ENCODE results near the gene CFAP69.

DNA sequence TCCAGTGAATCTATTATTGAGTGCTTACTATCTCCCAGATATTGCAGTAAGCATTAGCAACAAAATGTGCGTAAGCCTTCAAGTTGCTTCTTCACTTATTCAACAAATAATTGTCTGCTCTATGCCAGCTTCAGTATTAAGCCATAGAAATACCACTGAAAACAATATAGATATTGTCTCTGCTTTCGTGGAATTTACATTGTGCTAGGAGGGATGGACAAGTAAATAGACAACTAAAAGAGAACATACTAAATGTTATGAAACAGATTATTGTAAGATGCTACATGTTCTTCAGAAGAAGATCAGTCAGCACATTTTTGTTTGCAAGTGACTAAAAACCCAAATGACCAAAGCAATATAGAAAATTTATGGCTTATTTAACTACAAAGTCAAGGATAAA lies 27.3 kb downstream of the CFAP69 start:
- TF ChIP-seq, protein P1, sequence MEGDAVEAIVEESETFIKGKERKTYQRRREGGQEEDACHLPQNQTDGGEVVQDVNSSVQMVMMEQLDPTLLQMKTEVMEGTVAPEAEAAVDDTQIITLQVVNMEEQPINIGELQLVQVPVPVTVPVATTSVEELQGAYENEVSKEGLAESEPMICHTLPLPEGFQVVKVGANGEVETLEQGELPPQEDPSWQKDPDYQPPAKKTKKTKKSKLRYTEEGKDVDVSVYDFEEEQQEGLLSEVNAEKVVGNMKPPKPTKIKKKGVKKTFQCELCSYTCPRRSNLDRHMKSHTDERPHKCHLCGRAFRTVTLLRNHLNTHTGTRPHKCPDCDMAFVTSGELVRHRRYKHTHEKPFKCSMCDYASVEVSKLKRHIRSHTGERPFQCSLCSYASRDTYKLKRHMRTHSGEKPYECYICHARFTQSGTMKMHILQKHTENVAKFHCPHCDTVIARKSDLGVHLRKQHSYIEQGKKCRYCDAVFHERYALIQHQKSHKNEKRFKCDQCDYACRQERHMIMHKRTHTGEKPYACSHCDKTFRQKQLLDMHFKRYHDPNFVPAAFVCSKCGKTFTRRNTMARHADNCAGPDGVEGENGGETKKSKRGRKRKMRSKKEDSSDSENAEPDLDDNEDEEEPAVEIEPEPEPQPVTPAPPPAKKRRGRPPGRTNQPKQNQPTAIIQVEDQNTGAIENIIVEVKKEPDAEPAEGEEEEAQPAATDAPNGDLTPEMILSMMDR (IDR thresholded peaks at IDR 0.05; ENCODE audit: low read depth, low read length), result no peak
- TF ChIP-seq MAX (IDR thresholded peaks at IDR 0.05; ENCODE audit: low read depth, low read length) (no peak), POLR2A (IDR thresholded peaks at IDR 0.05; ENCODE audit: extremely low read depth, insufficient read length) (no peak)
